GM19452 (cell line): ENCODE results near the gene SMAP2.
"Not testable (repeated sequence)": the region's sequence is repeated elsewhere in the genome, so short reads cannot be mapped to it uniquely, and the experiment has no call there.

Experiments
- ATAC-seq: cut with Tn5 transposase; IDR thresholded peaks from one replicate; pipeline ENCODE4 v1.9.1; 2021; ENCODE audit not compliant: unreplicated experiment

SMAP2 gene

GRCh38 chr1:40371707-40372258 lies 1.7 kb upstream of the SMAP2 start:
- no peak for ATAC-seq

DNA sequence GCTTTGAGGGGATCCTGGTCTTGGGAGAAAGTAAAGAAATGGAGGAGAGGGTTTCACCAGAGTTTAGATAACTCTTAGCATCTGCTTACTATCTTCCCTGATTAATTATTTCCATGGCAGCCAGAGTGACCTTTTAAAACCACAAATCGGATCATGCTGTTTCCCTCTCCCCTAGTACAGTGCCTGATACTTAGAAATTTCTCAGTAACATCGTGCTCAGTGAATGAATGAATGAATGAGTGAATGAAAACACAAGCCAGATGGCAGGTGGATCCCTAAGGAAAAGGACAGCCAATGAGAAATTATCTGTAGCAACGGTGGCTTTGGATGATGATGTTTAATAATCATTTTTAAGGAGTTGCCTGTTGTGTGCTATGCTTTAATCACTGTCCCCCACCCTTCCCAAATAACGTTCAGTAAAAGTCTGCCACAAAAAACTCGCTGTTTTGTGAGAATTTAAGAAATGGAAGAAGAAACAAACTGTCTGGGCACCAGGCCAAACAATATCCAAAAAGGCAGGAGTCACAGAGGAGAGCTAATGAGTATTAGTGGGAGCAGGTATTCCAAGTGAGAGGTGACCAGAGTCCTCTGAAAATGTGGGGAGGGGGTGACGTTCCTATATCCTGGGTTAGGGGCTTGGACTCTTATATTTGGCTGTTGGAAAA lies 737 bp upstream of the SMAP2 start:
- no peak for ATAC-seq

DNA sequence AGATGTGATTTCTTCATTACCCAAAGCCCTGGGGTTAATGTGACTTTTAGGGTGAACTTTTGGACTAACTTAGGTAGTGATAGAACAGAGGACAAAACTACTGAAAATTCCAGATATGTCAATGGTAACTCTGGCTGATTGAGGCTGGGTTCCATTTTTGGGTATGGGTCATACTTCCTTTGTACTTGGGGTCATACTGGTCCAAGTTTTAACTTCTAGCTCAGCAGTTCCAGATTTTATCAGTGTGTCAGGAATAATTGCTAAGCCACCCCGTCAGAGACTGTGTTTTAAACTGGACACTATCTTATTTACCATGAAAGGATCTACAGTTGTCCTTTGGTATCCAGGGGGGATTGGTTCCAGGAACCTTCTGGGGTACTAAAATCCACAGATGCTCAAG lies 4.0 kb downstream of the SMAP2 start:
- ATAC-seq: no peak

GRCh38 chr1:40379785-40380452 lies 6.4 kb downstream of the SMAP2 start:
- no peak for ATAC-seq

DNA sequence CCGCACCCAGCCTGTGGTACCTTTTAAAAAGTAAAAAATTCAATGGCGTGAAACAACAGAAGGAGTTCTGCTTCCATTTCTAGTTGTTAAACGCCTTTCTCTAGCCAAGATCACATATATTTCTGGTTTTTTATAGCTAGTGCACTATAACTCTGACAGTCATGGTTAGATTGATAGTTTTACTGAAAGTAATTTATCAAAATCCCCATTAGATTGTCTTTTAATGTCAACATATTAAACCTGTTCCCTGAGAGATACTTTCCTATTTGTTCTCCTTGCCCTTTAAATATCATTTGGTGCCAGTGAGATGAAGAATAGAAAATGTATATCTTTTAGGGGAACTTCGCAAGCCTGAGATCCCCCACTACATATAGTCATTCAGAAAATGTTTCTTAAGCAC lies 7.3 kb downstream of the SMAP2 start:
- no peak for ATAC-seq

GRCh38 chr1:40381268-40382107 lies 8.0 kb downstream of the SMAP2 start:
- ATAC-seq: no peak

DNA sequence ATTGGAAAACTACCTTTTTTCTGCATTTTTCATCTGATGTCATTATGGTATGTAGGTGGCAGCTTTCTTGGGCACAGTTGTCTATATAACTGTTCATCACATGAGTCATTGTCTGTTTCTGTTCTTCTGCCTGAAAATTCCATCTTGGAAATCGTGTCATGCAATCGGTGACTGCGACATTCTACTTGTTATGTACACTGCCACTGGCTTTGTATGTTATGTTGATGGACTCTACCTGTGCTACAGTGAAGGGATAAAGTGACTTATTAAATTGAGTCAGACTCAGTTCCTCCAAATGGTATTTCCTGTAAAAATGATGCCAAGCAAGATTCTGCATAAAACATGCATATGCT lies 8.6 kb downstream of the SMAP2 start:
- no peak for ATAC-seq

- ATAC-seq: no peak
These were observed 9.1 kb downstream of the SMAP2 start for GRCh38 chr1:40382601-40383000.

DNA sequence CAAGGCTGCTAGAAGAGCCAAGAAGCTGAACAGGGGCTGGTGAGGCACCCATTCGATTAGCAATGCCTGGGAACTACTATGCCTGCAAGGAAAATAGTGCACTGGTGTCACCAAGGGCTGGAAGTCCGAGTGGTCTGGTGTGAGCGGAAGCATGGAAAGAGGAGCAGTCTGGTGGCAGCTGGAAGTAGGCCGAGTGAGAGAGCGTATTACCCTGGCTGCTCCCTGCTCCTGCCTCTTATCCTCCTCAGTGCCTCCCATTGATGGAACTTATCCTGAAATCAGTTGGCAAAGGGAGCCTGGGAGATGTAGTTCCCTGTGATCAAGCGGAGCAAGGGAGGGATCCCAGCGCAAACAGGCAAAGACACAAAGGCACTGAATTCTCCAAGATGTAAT lies 9.6 kb downstream of the SMAP2 start:
- ATAC-seq: no peak

- no peak for ATAC-seq
These were observed 10.2 kb downstream of the SMAP2 start for GRCh38 chr1:40383488-40384412.

GRCh38 chr1:40384413-40384762 lies 10.9 kb downstream of the SMAP2 start:
- ATAC-seq: no peak

- ATAC-seq: no peak
These were observed 11.4 kb downstream of the SMAP2 start for GRCh38 chr1:40384887-40385286.

- ATAC-seq: peak; percentile 73
These were observed 12.2 kb downstream of the SMAP2 start for GRCh38 chr1:40385437-40386358.

DNA sequence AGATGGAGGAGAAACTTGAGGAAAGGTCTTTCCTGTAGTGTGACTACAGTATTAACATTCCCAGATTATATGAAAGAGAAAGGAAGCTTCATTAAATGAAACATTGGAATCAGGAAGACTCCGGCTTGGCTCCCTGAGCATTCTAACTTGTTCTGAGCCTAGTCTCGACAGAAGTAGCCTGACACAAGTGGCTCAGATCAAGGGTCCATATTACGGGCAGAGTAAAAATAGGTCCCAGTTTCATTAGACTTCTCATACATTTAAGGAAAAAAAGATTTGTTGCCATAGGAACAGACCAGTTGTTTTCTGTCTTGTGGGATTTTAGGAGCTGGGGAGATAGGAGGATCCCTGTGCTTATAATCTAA lies 12.8 kb downstream of the SMAP2 start:
- no peak for ATAC-seq

- ATAC-seq: no peak
These were observed 13.3 kb downstream of the SMAP2 start for GRCh38 chr1:40386796-40387195.

GRCh38 chr1:40387381-40388306 lies 14.1 kb downstream of the SMAP2 start:
- ATAC-seq: not testable (repeated sequence)

DNA sequence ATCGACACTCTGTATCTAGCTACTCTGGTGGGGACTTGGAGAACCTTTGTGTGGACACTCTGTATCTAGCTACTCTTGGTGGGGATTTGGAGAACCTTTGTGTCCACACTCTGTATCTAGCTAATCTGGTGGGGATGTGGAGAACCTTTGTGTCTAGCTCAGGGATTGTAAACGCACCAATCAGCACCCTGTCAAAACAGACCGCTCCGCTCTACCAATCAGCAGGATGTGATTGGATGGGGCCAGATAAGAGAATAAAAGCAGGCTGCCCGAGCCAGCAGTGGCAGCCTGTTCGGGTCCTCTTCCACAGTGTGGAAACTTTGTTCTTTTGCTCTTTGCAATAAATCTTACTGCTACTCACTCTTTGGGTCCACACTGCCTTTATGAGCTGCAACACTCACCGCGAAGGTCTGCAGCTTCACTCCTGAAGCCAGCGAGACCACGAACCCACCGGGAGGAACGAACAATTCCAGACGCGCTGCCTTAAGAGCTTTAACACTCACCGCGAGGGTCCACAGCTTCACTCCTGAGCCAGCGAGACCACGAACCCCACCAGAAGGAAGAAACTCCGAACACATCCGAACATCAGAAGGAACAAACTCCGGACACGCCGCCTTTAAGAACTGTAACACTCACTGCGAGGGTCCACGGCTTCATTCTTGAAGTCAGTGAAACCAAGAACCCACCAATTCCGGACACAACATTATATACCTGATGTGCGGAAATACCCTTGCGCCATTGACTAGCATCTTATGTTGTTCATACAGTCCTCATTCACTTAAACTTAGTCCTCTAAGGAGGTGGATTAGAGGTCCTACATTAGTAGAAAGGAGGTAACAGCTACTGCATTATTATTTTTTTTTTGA lies 15.2 kb downstream of the SMAP2 start:
- ATAC-seq: not testable (repeated sequence)

- no peak for ATAC-seq
These were observed 15.8 kb downstream of the SMAP2 start for GRCh38 chr1:40389322-40389803.
